DOHH2 (cell line): Measurements from ENCODE around the gene ASTN1.
A peak's percentile ranks its signal among the peaks of the same experiment; 100 is the strongest.

Source experiments
- H3F3A ChIP-seq: fragments of 200-600 bp; sonication (generic), shearing (Covaris generic); 2 replicates; pipeline ENCODE4 v1.6.0; 2016; ENCODE audit warnings: antibody characterized with exemption, mild to moderate bottlenecking; ENCODE audit not compliant: control insufficient read depth, insufficient read depth
- H3K27ac ChIP-seq: fragments of 200-600 bp; sonication (generic); 2 replicates; pipeline ENCODE4 v1.5.1; 2014; ENCODE audit warnings: low read depth, mild to moderate bottlenecking, low read length, moderate library complexity
- H3K27me3 ChIP-seq: fragments of 200-600 bp; sonication (generic); 2 replicates; pipeline ENCODE4 v1.6.1; 2014; ENCODE audit warnings: mild to moderate bottlenecking, low read length, mixed read lengths; ENCODE audit not compliant: control insufficient read depth
- H3K36me3 ChIP-seq: fragments of 200-600 bp; sonication (generic); 2 replicates; pipeline ENCODE4 v1.6.1; 2014; ENCODE audit warnings: mild to moderate bottlenecking, low read length, moderate library complexity, mixed read lengths; ENCODE audit not compliant: control insufficient read depth
- H3K4me1 ChIP-seq: fragments of 200-600 bp; sonication (generic); 2 replicates; pipeline ENCODE4 v1.6.1; 2014; ENCODE audit warnings: mild to moderate bottlenecking, low read length, mixed read lengths; ENCODE audit not compliant: control insufficient read depth
- H3K4me2 ChIP-seq: fragments of 200-600 bp; sonication (generic); 2 replicates; pipeline ENCODE4 v1.6.0; 2014; ENCODE audit warnings: mild to moderate bottlenecking, low read length, moderate library complexity
- H3K4me3 ChIP-seq: fragments of 200-600 bp; sonication (generic); 2 replicates; pipeline ENCODE4 v1.5.1; 2014; ENCODE audit warnings: mild to moderate bottlenecking, low read length, mixed read lengths
- H3K79me2 ChIP-seq: fragments of 200-600 bp; sonication (generic); 2 replicates; pipeline ENCODE4 v1.6.1; 2014; ENCODE audit warnings: mild to moderate bottlenecking, low read length, mixed read lengths; ENCODE audit not compliant: control insufficient read depth
- H3K9me2 ChIP-seq: fragments of 200-600 bp; sonication (generic); replicated peaks from 2 replicates; pipeline ENCODE4 v1.6.1; 2014; ENCODE audit warnings: mild to moderate bottlenecking, low read length, mixed read lengths; ENCODE audit not compliant: control insufficient read depth
- H3K9me3 ChIP-seq: fragments of 200-600 bp; sonication (generic); 2 replicates; pipeline ENCODE4 v1.6.1; 2014; ENCODE audit warnings: antibody characterized with exemption, low read length, mixed read lengths; ENCODE audit not compliant: control insufficient read depth, insufficient read depth
- H4K20me1 ChIP-seq: fragments of 200-600 bp; sonication (generic); 2 replicates; pipeline ENCODE4 v1.6.0; 2014; ENCODE audit warnings: low read depth, mild to moderate bottlenecking, antibody characterized with exemption, low read length, moderate library complexity; ENCODE audit not compliant: control insufficient read depth, insufficient read depth
- EZH2phosphoT487 ChIP-seq: fragments of 200-600 bp; sonication (generic); IDR thresholded peaks from 2 replicates; pipeline ENCODE4 v1.6.1; 2017; ENCODE audit warnings: borderline replicate concordance, mild to moderate bottlenecking, antibody characterized with exemption, low read length, moderate library complexity, mixed read lengths
- TF ChIP-seq, protein P1 (sequence below): fragments of 200-600 bp; sonication (generic); IDR thresholded peaks from one replicate; pipeline ENCODE4 v1.5.1; 2014; ENCODE audit warnings: antibody characterized with exemption, mild to moderate bottlenecking, low read depth, low read length; ENCODE audit not compliant: poor library complexity, severe bottlenecking

ASTN1 gene

DNA sequence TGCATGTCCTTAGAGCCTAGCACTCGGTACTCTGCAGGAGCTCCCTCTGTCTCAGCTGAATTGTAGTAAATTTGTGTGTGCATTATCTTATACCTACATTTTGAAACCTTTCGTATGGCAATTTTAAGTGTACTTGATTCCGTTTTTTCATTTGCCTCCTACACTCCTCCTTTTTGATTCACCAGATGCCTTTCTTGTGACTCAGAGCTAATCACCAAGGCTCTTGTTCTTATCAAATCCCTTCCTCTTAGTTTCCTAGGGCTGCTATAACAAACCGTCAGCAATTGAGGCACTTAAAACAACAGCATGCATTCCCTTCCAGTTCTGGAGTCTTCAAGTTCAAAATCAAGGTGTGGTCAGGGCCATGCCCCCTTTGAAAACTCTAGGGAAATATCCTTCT is 261.0 kb downstream of the ASTN1 start:
- H3K27ac ChIP-seq = no peak overlapping the region
- H3K79me2 ChIP-seq = no peaks in the 10 kb centered on the region
- no peak for TF ChIP-seq EZH2phosphoT487
- TF ChIP-seq, protein P1, sequence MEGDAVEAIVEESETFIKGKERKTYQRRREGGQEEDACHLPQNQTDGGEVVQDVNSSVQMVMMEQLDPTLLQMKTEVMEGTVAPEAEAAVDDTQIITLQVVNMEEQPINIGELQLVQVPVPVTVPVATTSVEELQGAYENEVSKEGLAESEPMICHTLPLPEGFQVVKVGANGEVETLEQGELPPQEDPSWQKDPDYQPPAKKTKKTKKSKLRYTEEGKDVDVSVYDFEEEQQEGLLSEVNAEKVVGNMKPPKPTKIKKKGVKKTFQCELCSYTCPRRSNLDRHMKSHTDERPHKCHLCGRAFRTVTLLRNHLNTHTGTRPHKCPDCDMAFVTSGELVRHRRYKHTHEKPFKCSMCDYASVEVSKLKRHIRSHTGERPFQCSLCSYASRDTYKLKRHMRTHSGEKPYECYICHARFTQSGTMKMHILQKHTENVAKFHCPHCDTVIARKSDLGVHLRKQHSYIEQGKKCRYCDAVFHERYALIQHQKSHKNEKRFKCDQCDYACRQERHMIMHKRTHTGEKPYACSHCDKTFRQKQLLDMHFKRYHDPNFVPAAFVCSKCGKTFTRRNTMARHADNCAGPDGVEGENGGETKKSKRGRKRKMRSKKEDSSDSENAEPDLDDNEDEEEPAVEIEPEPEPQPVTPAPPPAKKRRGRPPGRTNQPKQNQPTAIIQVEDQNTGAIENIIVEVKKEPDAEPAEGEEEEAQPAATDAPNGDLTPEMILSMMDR = no peak
- no peaks in the 10 kb centered on the region for H3K36me3 ChIP-seq
- H3K4me2 ChIP-seq = no peak overlapping the region
- no peak overlapping the region for H3K4me3 ChIP-seq
- no peaks in the 10 kb centered on the region for H3K4me1 ChIP-seq
- H3K9me2 ChIP-seq = no peaks in the 10 kb centered on the region
- no peaks in the 10 kb centered on the region for H3K27me3 ChIP-seq
- no peaks in the 10 kb centered on the region for H3K9me3 ChIP-seq
- no peaks in the 10 kb centered on the region for H3F3A ChIP-seq
- H4K20me1 ChIP-seq = no peaks in the 10 kb centered on the region

DNA sequence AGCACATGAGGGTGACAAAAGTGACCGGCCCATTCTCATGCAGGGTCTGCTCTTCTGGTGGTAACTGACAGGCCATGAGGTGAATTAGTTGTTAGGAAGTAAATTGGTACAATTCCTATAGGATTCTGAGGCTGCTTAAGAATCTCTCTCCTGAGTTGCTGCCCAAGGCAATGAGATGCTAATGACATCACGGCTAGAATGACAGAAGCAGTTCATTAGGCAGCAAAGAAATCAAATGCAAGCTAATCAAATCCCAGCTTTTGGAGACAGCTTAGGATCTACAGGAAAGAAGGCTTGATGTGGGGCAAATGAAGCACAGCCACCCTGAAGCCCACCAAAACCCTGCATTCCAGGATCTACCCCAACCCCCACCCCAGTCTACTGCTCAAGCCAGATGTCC is 265.2 kb downstream of the ASTN1 start:
- Histone ChIP-seq H4K20me1 (no peaks in the 10 kb centered on the region), H3F3A (no peaks in the 10 kb centered on the region), H3K4me2 (no peak overlapping the region), H3K79me2 (no peaks in the 10 kb centered on the region), H3K9me2 (no peaks in the 10 kb centered on the region), H3K4me3 (no peak overlapping the region), H3K4me1 (peaks cover 4% of the 10 kb centered on the region; the same call in 1 of the 2 replicates), H3K9me3 (no peaks in the 10 kb centered on the region), H3K27ac (no peak overlapping the region), H3K27me3 (no peaks in the 10 kb centered on the region), H3K36me3 (no peaks in the 10 kb centered on the region)
- TF ChIP-seq, protein P1 = no peak
- no peak for TF ChIP-seq EZH2phosphoT487

DNA sequence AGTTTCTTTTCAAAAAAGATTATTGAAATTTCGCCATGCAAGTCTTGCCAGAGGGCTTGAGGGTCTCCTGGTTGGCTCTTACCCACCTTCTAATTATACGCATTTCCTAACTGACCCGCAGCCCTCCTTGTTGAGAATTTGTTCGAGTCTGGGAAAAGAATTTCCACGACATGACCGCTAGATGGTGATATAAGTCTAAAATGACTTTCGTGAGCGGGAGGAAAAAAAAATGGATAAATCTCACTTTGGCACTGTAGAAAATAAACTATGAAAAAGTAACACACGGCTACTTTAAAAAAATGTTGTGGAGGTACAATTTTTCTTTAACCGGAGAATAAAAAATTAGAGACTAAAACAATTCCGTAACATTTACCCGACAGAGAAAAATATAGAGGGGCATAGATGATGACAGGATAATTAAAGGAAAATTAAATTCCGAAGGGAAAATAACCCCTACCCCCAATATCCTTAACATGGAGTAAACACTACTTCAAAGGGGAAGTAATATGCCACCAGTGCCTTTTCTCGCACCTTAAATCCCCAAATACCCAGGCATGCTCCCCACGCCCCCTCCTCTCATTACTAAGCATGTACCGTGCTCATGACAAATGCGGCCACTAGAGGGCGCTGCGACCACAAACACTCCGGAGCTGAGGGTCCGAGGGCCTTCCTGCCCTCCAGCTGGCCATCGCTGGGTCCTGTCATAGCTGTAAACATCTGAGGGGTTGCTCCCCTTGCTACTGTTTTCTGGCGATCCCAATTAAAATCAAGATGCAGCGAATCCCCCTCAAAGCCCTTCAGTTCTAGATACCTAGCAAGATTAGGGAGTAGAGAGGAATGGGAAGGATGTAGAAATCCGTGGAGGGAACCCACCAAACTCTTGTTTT is 266.9 kb downstream of the ASTN1 start:
- Histone ChIP-seq H3K36me3 (no peaks in the 10 kb centered on the region), H3K79me2 (no peaks in the 10 kb centered on the region), H3K27ac (no peak overlapping the region), H3K9me2 (no peaks in the 10 kb centered on the region), H4K20me1 (no peaks in the 10 kb centered on the region), H3K27me3 (no peaks in the 10 kb centered on the region), H3F3A (no peaks in the 10 kb centered on the region), H3K4me3 (no peak overlapping the region), H3K4me1 (peaks cover 4% of the 10 kb centered on the region; the same call in 1 of the 2 replicates), H3K9me3 (no peaks in the 10 kb centered on the region), H3K4me2 (peak overlapping the region; percentile 22; the same call in 1 of the 2 replicates)
- TF ChIP-seq, protein P1 = peak; percentile 96
- TF ChIP-seq EZH2phosphoT487 = no peak
